Fibroblast of skin of left quadriceps (primary cell): Measurements from ENCODE around the gene CCDC124.
"Not testable (repeated sequence)": the region's sequence is repeated elsewhere in the genome, so short reads cannot be mapped to it uniquely, and the experiment has no call there.

ENCODE experiments used
- DNase-seq, 2 experiments: peaks; one replicate each; pipeline ENCODE4 v3.0.0-alpha.2; 2013; ENCODE audit warnings: low read depth in 2 of 2

The CCDC124 gene

DNA sequence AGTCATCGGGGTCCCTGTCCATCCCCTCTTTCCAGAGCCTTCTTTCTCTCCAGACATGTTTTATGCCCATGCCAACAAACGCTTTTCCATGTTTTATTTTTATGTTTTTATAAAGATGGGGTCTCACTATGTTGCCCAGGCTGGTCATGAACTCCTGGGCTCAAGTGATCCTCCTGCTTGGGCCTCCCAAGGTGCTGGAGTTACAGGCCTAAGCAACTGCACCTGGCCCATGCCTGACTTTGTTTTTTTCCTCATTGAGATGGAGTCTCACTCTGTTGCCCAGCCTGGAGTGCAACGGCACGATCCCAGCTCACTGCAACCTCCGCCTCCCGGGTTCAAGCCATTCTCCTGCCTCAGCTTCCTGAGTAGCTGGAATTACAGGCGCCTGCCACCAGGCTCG, 53.8 kb downstream of the CCDC124 start:
- not testable (repeated sequence) for DNase-seq

DNA sequence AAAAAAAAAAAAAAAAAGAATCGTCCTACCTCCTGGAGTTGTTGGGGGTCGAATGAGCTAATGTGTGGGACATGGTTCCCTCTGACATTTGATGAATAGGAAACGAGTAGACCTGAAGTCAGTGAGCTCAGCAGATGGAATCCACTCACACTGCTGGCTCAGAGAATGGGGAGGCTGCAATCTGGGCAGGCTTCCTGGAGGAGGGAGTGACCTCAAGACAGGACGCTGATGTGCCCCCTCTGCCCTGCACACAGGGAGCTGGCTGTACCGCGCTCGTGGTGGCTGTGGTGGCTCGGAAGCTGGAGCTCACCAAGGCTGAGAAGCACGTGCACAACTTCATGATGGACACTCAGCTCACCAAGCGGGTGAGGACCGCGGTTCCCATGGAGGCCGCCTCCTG, 55.3 kb downstream of the CCDC124 start:
- DNase-seq = no peak

DNA sequence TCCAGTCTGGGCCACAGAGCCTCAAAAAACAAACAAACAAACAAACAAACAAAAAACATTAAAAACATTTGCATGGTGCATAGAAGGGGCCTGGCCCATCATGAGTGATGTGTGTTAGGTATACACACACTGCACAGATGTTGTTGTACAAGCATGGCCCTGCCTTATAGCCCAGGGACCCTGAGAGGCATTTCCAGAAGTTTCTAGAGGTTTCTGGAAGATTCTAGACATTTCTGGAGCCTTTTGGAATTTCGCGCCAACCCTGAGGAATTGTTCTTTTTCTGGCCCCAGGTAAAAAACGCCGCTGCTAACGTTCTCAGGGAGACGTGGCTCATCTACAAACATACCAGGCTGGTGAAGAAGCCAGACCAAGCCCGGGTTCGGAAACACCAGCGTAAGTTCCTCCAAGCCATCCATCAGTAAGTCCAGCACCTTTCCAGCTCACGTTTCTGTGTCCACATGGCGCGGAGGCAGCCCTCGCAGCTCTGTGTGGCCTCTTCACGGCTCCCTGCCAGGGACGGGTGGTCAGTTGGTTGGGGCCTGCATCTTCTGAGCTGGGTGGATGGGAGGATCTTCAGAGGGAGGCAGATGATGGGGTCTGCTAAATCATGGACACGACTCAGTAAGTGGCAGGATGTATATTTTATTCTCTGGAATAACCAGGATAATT, 56.7 kb downstream of the CCDC124 start:
- no peak for DNase-seq

DNA sequence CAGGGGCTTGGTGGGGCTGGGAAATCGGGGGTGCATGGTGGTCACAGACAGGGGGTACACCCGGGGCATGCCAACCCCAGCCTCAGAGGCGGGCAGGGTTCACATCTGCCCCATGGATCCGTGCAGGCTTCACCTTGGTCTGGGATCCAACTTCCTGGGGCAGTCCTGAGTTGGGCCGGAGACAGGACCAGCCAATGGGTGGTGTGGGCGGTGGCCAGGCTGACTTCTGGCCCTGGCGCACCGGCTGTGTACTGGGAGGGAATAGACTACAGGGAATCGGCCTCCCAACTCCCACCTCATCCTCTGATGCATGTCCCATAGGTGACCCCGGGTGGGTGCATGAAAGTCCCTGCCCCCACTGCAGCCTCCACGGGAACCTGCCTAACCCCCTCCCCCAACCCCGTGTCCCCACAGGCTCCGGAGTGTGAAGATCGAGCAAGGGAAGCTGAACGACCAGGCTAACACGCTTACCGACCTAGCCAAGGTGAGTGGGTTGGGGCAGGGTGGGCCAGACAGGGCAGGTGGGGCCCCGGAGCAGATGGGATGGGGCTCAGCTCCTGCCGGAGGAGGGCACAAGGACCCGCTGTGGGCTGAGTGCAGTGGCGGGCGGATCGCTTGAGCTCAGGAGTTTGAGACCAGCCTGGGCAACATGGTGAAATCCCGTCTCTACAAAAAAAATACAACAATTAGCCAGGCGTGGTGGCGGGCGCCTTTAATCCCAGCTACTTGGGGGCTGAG, 60.4 kb downstream of the CCDC124 start:
- DNase-seq = no peak
